Esophagus (tissue), 2 donors: Measurements from ENCODE around the gene ANK2. TPM values are rescaled to one million over a fixed set of nuclear protein-coding genes. Genes with fewer than 3 reads are reported as not detected.

Source experiments
- H3K27ac ChIP-seq, 2 donors: one replicate each; pipeline ENCODE4 v1.5.1; 2013; ENCODE audit warnings: low read depth in 2 of 2, mild to moderate bottlenecking in 2 of 2, inconsistent platforms in 1 of 2, low read length in 1 of 2, moderate library complexity in 1 of 2
- H3K27me3 ChIP-seq, 2 donors: one replicate each; pipeline ENCODE4 v1.6.1; 2013; ENCODE audit warnings: low read length in 2 of 2, control low read depth in 1 of 2, mild to moderate bottlenecking in 1 of 2; ENCODE audit not compliant: insufficient read depth in 2 of 2, control insufficient read depth in 1 of 2
- H3K36me3 ChIP-seq, 2 donors: one replicate each; pipeline ENCODE4 v1.6.1; 2013; ENCODE audit warnings: low read length in 1 of 2; ENCODE audit not compliant: control insufficient read depth in 2 of 2, insufficient read depth in 2 of 2
- H3K4me1 ChIP-seq, 2 donors: one replicate each; pipeline ENCODE4 v1.6.1; 2013; ENCODE audit warnings: low read length in 1 of 2; ENCODE audit not compliant: control insufficient read depth in 2 of 2, insufficient read depth in 2 of 2
- H3K4me3 ChIP-seq, 2 donors: one replicate each; pipeline ENCODE4 v1.5.1; 2013; ENCODE audit warnings: low read length in 2 of 2, mild to moderate bottlenecking in 2 of 2, low read depth in 1 of 2, moderate library complexity in 1 of 2
- H3K9me3 ChIP-seq, 2 donors: one replicate each; pipeline ENCODE4 v1.6.1; 2013; ENCODE audit warnings: mild to moderate bottlenecking in 2 of 2, low read depth in 1 of 2, low read length in 1 of 2, moderate library complexity in 1 of 2; ENCODE audit not compliant: control insufficient read depth in 2 of 2, insufficient read depth in 1 of 2
- WGBS, 2 donors: extraction: QIAGEN DNeasy Blood & Tissue Kit; methylation state at CpG; one replicate each; pipeline ENCODE4 v1.1.7; 2013; 5-methylcytosine and 5-hydroxymethylcytosine counted together
- polyA plus RNA-seq, 2 donors: library from polyadenylated mRNA; stranded (reverse); fragments of 200-250 nt; gene quantifications; one replicate each; pipeline ENCODE4 v1.2.3, GENCODE V29; 2013
- donor health status: healthy with polysubstance abuse.
- donor health status: Bipolar disorder and iron deficiency.

ANK2 gene
- polyA plus RNA-seq, 2 donors = 0.51 to 1.4 TPM

- Histone ChIP-seq H3K27me3 (no peaks in the 10 kb centered on the region), H3K27ac (no peak overlapping the region), H3K4me3 (no peak overlapping the region), H3K36me3 (no peaks in the 10 kb centered on the region), H3K9me3 (no peaks in the 10 kb centered on the region), H3K4me1 (no peaks in the 10 kb centered on the region)
- WGBS, 2 donors = 91% methylated on average over 5 of the region's 5 CpGs
These were observed 28.6 kb downstream of the ANK2 start for GRCh38 chr4:113078066-113078465.

- no peaks in the 10 kb centered on the region for H3K9me3 ChIP-seq
- no peak overlapping the region for H3K4me3 ChIP-seq
- WGBS, 2 donors = 78% methylated on average over 9 of the region's 9 CpGs
- H3K36me3 ChIP-seq = no peaks in the 10 kb centered on the region
- H3K27me3 ChIP-seq = no peaks in the 10 kb centered on the region
- H3K27ac ChIP-seq = no peak overlapping the region
- H3K4me1 ChIP-seq = no peaks in the 10 kb centered on the region
These were observed 30.6 kb downstream of the ANK2 start for GRCh38 chr4:113080050-113080449.

GRCh38 chr4:113080624-113081023 lies 31.2 kb downstream of the ANK2 start:
- H3K9me3 ChIP-seq = no peaks in the 10 kb centered on the region
- no peak overlapping the region for H3K27ac ChIP-seq
- WGBS, 2 donors = 31 to 63% methylated on average over 2 of the region's 2 CpGs
- H3K36me3 ChIP-seq = no peaks in the 10 kb centered on the region
- no peak overlapping the region for H3K4me3 ChIP-seq
- no peaks in the 10 kb centered on the region for H3K4me1 ChIP-seq
- no peaks in the 10 kb centered on the region for H3K27me3 ChIP-seq

- H3K9me3 ChIP-seq = no peaks in the 10 kb centered on the region
- H3K36me3 ChIP-seq = no peaks in the 10 kb centered on the region
- 90 to 94% methylated on average over 1 of the region's 1 CpG for WGBS, 2 donors
- no peaks in the 10 kb centered on the region for H3K27me3 ChIP-seq
- no peak overlapping the region for H3K4me3 ChIP-seq
- no peak overlapping the region for H3K27ac ChIP-seq
- no peaks in the 10 kb centered on the region for H3K4me1 ChIP-seq
These were observed 33.9 kb downstream of the ANK2 start for GRCh38 chr4:113083346-113083745.

GRCh38 chr4:113086172-113086695 lies 36.8 kb downstream of the ANK2 start:
- Histone ChIP-seq H3K27ac (no peak overlapping the region), H3K4me3 (no peak overlapping the region), H3K36me3 (no peaks in the 10 kb centered on the region), H3K4me1 (no peaks in the 10 kb centered on the region), H3K27me3 (no peaks in the 10 kb centered on the region), H3K9me3 (no peaks in the 10 kb centered on the region)
- 53 to 58% methylated on average over 2 of the region's 2 CpGs for WGBS, 2 donors

- no peak overlapping the region for H3K27ac ChIP-seq
- no peak overlapping the region for H3K4me3 ChIP-seq
- H3K9me3 ChIP-seq = no peaks in the 10 kb centered on the region
- H3K36me3 ChIP-seq = no peaks in the 10 kb centered on the region
- no peaks in the 10 kb centered on the region for H3K4me1 ChIP-seq
- WGBS, 2 donors = 98 to 99% methylated on average over 1 of the region's 1 CpG
- H3K27me3 ChIP-seq = no peaks in the 10 kb centered on the region
These were observed 38.6 kb downstream of the ANK2 start for GRCh38 chr4:113088050-113088449.

GRCh38 chr4:113090954-113091353 lies 41.5 kb downstream of the ANK2 start:
- Histone ChIP-seq H3K9me3 (no peaks in the 10 kb centered on the region), H3K36me3 (no peaks in the 10 kb centered on the region), H3K4me1 (no peaks in the 10 kb centered on the region), H3K27me3 (no peaks in the 10 kb centered on the region), H3K4me3 (no peak overlapping the region), H3K27ac (no peak overlapping the region)

- H3K9me3 ChIP-seq = no peaks in the 10 kb centered on the region
- H3K4me1 ChIP-seq = no peaks in the 10 kb centered on the region
- H3K27me3 ChIP-seq = no peaks in the 10 kb centered on the region
- 55 to 60% methylated on average over 5 of the region's 5 CpGs for WGBS, 2 donors
- no peak overlapping the region for H3K4me3 ChIP-seq
- no peaks in the 10 kb centered on the region for H3K36me3 ChIP-seq
- H3K27ac ChIP-seq = no peak overlapping the region
These were observed 44.9 kb downstream of the ANK2 start for GRCh38 chr4:113094331-113094730.

GRCh38 chr4:113094802-113095201 lies 45.3 kb downstream of the ANK2 start:
- Histone ChIP-seq H3K9me3 (no peaks in the 10 kb centered on the region), H3K27ac (no peak overlapping the region), H3K36me3 (no peaks in the 10 kb centered on the region), H3K4me1 (no peaks in the 10 kb centered on the region), H3K27me3 (no peaks in the 10 kb centered on the region), H3K4me3 (no peak overlapping the region)

GRCh38 chr4:113101669-113102068 lies 52.2 kb downstream of the ANK2 start:
- Histone ChIP-seq H3K27me3 (no peaks in the 10 kb centered on the region), H3K36me3 (no peaks in the 10 kb centered on the region)
- 97% methylated on average over 1 of the region's 1 CpG for WGBS, 2 donors

More at GRCh38 chr4:113101669-113102068, 52.2 kb downstream of the ANK2 start:
- Histone ChIP-seq H3K9me3 (no peaks in the 10 kb centered on the region), H3K4me3 (no peak overlapping the region), H3K4me1 (no peaks in the 10 kb centered on the region), H3K27ac (no peak overlapping the region)
